K562 treated with DMSO at 1 percent for 4 hours (cell line): Measurements from ENCODE around the gene CD320. TPM values are rescaled to one million over a fixed set of nuclear protein-coding genes. Genes with fewer than 3 reads are reported as not detected.

ENCODE experiments used
- total RNA-seq: library from RNA; unstranded; fragments of 300-600 nt; gene quantifications from 2 replicates; pipeline ENCODE4 v1.2.3, GENCODE V29; 2022; ENCODE audit not compliant: insufficient read depth

CD320 gene
- 81.9 and 94.6 TPM in 2 replicates for total RNA-seq

DNA sequence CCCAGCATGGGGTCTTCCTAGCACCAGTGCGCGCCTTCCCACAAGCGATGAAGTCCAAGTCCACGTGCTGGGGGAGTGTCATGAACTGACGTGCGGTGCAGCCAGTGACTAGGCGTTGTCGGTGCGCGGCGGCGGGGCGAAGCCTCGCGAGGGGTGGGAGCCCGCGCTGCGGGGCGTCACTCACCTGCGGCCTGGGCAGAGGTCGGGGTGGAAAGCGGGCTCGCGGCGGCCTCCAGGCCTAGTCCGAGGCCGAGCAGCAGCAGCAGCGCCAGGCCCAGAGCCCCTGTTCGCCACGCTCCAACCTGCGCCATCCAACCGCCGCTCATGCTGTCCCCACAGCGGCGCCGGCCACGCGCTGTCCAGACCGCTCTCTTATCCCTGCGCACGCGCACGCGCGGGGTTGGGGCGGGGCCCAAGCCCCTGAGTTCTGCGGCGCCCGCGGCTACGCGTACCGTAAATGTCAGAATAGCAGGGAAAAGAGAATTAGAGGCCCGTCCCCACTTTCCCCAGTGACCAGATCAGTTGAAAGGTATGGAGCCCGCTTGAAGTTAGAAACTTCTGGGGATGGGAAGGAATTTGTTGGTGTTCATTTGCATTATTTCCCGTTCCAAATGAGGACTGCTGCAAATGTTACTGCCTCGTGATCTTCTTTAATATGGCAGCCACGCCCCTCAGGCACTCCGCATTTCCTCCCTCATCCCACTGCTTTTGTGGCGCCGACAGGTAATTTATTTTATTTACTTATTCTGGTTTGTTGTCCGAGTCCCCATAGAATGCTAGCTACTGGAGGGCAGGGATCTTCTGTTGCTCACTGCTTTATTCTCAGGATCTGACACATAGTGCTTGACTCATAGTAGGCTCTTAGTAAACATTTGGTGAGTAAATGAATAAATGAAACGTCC lies at the start of gene CD320:
CD320 (minus strand) TSS at position 394 of the 902 bp plus-strand sequence; CDS start at position 326, 68 bp downstream.

DNA sequence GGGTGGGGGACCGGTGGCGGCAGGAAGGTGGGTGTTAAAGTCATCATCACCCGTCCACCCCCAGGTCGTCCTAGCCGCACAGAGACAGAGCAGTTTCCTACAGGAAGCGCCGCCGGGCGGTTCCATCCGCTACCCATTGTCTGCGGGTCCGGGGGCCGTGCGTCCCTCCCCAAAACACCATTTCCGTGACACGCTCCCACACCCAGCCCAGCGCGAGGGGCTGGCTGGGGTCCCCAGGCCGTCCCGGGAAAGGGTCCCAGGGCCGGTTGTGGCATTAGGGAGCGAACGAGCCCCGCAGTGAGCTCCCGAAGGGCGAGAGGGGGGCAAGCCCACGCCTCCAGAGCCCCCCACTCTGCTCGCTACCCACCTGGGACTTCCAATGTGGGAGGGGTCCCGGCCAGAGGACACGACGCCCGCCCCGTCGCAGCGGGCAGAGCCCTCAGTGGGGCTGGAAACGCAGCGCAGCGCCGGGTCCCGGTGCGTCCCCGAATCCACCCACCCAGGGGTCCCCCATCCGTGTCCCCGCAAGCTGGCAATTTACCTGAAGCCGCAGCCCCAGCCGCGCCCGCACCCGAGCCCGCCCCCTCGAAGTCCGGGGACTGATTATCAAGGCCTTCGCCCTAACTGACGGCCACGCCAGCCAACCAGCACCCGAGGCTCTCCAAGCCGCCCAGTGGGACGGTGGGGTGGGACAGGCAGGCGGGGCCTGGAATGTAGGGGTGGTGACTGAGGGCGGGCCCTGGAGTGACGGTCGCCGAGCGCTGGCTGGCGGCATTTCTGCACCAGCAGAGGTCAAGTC lies 34.7 kb upstream of the CD320 start, which contains the start of gene KANK3:
KANK3 (minus strand) TSS at position 579 of the 799 bp plus-strand sequence. CDS start 5,434 bp downstream, outside the sequence.

DNA sequence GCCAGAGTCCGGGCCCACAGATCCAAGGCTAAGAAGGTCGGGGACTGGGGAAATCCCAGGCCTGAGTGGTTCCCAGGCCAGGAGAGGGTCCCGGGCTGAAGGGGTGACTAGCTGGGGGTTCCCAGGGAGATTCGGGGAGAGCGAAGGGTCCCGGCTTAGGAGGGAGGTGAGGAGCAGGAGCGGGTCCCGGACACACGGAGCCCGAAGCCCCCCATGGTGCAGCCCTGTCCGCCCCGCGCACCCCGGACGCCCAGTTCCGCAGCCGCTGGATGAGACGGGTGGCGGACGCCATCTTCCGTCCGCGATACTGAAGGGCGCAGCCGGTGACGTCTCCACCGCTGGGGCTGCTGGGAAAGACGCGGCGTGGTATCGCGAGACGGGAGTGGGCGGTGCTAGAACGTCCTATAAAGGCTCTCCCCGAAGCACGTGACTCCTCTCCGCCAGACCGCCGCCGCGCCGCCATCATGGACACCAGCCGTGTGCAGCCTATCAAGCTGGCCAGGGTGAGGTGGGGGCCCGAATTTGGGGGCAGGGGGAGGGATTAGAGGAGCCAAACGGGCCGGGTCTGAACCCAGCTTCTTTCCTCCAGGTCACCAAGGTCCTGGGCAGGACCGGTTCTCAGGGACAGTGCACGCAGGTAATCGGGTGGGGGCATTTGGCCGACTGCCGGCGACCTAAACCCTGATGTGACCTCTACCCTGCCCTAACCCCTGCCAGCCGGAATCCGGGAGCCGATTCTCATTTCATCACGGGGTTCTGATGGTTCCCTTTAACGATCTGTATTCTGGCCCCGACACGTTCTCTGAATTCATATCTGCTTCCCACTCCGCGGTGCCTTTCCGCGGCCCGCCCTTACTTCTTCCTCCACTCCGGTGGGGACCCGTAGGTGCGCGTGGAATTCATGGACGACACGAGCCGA lies 13.2 kb upstream of the CD320 start, which contains the start of the genes NDUFA7 and RPS28:
NDUFA7 (minus strand) TSS at position 309 of the 919 bp plus-strand sequence; CDS start at position 292, 17 bp downstream.
RPS28 (plus strand) TSS at position 430 of the 919 bp plus-strand sequence; CDS start at position 465, 35 bp downstream.

Other genes with a start within 250 kb of the CD320 start
- gene FBN3, start 158.8 kb downstream of the CD320 start, total RNA-seq = 0.06 TPM in 1 of 2 replicates, not detected in the other
- gene CERS4, start 99.0 kb downstream of the CD320 start, total RNA-seq = 14.0 and 16.9 TPM in 2 replicates
- 125 and 162 TPM in 2 replicates for gene NDUFA7, start 13.0 kb upstream of the CD320 start, total RNA-seq
- gene RPS28, start 13.1 kb upstream of the CD320 start, total RNA-seq = 2,822 and 2,824 TPM in 2 replicates
- 2.0 TPM in 1 of 2 replicates, not detected in the other for gene KANK3, start 34.9 kb upstream of the CD320 start, total RNA-seq
- 1.9 TPM in 1 of 2 replicates, not detected in the other for gene ANGPTL4, start 55.8 kb upstream of the CD320 start, total RNA-seq
- gene RAB11B, start 82.0 kb upstream of the CD320 start, total RNA-seq = 117 TPM in 2 replicates
- gene MARCHF2, start 104.9 kb upstream of the CD320 start, total RNA-seq = 13.8 and 15.4 TPM in 2 replicates
- 366 and 371 TPM in 2 replicates for gene HNRNPM, start 136.6 kb upstream of the CD320 start, total RNA-seq
- gene PRAM1, start 194.3 kb upstream of the CD320 start, total RNA-seq = not detected in 2 replicates
- 5.4 and 14.3 TPM in 2 replicates for gene ZNF414, start 205.8 kb upstream of the CD320 start, total RNA-seq